Ascending aorta (tissue), 2 donors: ENCODE measurements around the gene LILRA2. TPM values are rescaled to one million over a fixed set of nuclear protein-coding genes. Genes with fewer than 3 reads are reported as not detected.
"Not testable (repeated sequence)": the region's sequence is repeated elsewhere in the genome, so short reads cannot be mapped to it uniquely, and the experiment has no call there.

Source experiments
- DNase-seq, 2 donors: peaks; one replicate each; pipeline ENCODE4 v3.0.0-alpha.2; 2019; ENCODE audit warnings: low spot score in 2 of 2
- H3K27ac ChIP-seq, 2 donors: fragments of 200-600 bp; sonication (generic); one replicate each; pipeline ENCODE4 v1.5.1; 2016 to 2017; ENCODE audit warnings: mild to moderate bottlenecking in 1 of 2
- H3K27me3 ChIP-seq: fragments of 200-600 bp; sonication (generic); one replicate; pipeline ENCODE4 v1.5.1; 2017
- H3K36me3 ChIP-seq, 2 donors: fragments of 200-600 bp; sonication (generic); one replicate each; pipeline ENCODE4 v1.5.1; 2016
- H3K4me1 ChIP-seq, 2 donors: fragments of 200-600 bp; sonication (generic); one replicate each; pipeline ENCODE4 v1.5.1; 2016 to 2017; ENCODE audit warnings: mild to moderate bottlenecking in 1 of 2
- H3K4me3 ChIP-seq, 2 donors: fragments of 200-600 bp; sonication (generic); one replicate each; pipeline ENCODE4 v1.5.1; 2016 to 2017; ENCODE audit warnings: mild to moderate bottlenecking in 1 of 2
- H3K9me3 ChIP-seq, 2 donors: fragments of 200-600 bp; sonication (generic); one replicate each; pipeline ENCODE4 v1.5.1; 2016
- intact Hi-C: fragments of 100-400 bp; cut with DNase I; formaldehyde crosslinking; loops from one replicate; pipeline ENCODE4 v1.15.1; 2023
- total RNA-seq: library from RNA; depleted of rRNA; stranded (reverse); fragments of >200 nt; gene quantifications from one replicate; pipeline ENCODE4 v1.1.0, GENCODE V29; 2016
- TF ChIP-seq, protein P1 (sequence below), 3 experiments: fragments of 200-600 bp in 2 of 3; fragments of 450-650 bp in 1 of 3; sonication (generic) in 2 of 3; IDR thresholded peaks; one replicate each; pipeline ENCODE4 v1.5.1; 2016 to 2019; ENCODE audit warnings: antibody characterized with exemption in 3 of 3, mild to moderate bottlenecking in 1 of 3, moderate library complexity in 1 of 3

LILRA2 gene
- total RNA-seq, 1 donor from 2014 or later: not detected

DNA sequence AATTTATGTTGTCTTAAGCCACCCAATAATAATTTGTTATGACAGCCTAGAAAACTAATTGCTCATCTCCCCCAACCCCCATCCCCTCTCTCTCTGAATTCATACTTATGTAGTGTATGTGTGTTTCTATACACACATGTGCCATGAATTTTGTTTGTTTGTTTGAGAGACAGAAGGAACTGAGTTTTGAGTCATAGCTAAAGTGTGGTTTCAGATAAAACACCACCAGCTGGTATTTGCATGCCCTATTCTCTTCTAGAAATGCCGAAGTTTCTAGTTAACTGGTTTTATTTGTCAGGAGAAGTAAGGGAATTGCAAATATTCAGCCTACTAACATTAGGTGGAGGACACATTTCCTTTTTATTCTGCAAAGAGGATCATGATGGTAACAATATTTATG lies 17.4 kb upstream of the LILRA2 start:
- TF ChIP-seq, protein P1, sequence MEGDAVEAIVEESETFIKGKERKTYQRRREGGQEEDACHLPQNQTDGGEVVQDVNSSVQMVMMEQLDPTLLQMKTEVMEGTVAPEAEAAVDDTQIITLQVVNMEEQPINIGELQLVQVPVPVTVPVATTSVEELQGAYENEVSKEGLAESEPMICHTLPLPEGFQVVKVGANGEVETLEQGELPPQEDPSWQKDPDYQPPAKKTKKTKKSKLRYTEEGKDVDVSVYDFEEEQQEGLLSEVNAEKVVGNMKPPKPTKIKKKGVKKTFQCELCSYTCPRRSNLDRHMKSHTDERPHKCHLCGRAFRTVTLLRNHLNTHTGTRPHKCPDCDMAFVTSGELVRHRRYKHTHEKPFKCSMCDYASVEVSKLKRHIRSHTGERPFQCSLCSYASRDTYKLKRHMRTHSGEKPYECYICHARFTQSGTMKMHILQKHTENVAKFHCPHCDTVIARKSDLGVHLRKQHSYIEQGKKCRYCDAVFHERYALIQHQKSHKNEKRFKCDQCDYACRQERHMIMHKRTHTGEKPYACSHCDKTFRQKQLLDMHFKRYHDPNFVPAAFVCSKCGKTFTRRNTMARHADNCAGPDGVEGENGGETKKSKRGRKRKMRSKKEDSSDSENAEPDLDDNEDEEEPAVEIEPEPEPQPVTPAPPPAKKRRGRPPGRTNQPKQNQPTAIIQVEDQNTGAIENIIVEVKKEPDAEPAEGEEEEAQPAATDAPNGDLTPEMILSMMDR (IDR thresholded peaks at IDR 0.05): no peak
- no peaks in the 10 kb centered on the region for H3K9me3 ChIP-seq
- no peaks in the 10 kb centered on the region for H3K36me3 ChIP-seq
- no peak for DNase-seq
- no peaks in the 10 kb centered on the region for H3K4me1 ChIP-seq
- H3K27ac ChIP-seq: no peak overlapping the region
- no peaks in the 10 kb centered on the region for H3K27me3 ChIP-seq
- intact Hi-C loops: no loop called here
- no peak overlapping the region for H3K4me3 ChIP-seq

DNA sequence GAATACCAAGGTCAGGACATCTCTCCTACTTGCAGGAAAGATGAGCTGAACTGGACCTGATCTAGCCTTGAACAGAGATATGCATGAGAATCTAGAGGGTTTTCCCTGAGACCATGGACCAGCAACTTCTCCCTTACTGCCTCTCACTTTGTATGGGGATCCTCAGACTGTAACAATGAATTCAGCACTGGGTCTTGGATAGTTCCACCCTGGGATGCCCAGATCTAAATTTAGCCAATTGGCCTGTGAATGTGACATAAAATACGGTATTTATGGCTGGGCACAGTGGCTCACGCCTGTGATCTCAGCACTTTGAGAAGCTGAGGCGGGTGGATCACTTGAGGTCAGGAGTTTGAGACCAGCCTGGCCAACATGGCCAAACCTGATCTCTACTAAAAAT lies 15.3 kb upstream of the LILRA2 start:
- no peaks in the 10 kb centered on the region for H3K4me1 ChIP-seq
- H3K36me3 ChIP-seq: no peaks in the 10 kb centered on the region
- no peak overlapping the region for H3K27ac ChIP-seq
- TF ChIP-seq, protein P1 (IDR thresholded peaks at IDR 0.05): no peak
- DNase-seq: no peak
- H3K27me3 ChIP-seq: no peaks in the 10 kb centered on the region
- intact Hi-C loops: no loop called here
- no peaks in the 10 kb centered on the region for H3K9me3 ChIP-seq
- H3K4me3 ChIP-seq: no peak overlapping the region

DNA sequence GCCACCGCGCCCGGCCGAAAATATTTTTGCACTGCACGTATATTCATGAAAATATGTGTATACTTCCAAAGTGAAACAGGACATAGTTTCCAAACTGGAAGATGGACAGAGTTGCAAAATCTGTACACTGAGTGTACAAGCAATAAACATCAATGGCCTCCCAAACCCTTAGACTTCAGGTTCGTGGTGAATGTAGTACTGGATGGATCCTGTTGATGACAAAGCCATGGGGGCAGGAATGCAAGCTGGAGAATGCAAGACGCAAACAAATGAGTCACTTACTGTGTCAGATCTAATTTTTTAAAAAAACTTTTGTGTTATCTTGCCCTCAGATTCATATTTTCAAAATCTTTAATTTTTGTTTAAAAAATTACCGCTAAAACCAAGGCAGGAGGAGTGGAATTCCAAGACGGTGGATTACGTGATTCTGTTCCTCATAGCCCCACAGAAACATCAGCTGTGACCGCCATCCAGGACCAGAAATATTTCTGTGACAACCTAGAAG lies 12.7 kb upstream of the LILRA2 start:
- Histone ChIP-seq H3K4me1 (no peaks in the 10 kb centered on the region), H3K36me3 (no peaks in the 10 kb centered on the region), H3K27ac (no peak overlapping the region), H3K27me3 (no peaks in the 10 kb centered on the region), H3K4me3 (no peak overlapping the region), H3K9me3 (no peaks in the 10 kb centered on the region)
- DNase-seq: no peak
- intact Hi-C loops: no loop called here
- TF ChIP-seq, protein P1 (IDR thresholded peaks at IDR 0.05): no peak

DNA sequence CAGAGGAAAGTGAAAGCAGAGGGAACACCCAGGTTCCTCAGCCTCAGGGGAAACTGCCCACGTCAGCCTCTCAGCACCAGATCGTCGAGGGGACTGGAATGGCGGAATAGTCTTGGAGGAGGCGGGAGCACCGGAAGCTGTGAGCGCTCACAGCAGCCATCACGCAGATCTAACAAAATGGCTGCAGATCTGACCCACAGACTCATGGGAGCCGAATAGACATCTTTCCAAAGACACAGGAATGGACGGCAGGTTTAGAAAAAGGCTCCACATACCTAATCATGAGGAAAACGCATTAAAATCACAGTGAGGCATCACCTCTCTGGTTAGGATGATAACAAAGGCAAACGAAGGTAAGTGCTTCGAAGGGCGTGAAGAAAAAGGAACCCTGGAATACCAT lies 11.8 kb upstream of the LILRA2 start:
- TF ChIP-seq, protein P1 (IDR thresholded peaks at IDR 0.05): no peak
- Histone ChIP-seq H3K4me1 (no peaks in the 10 kb centered on the region), H3K36me3 (no peaks in the 10 kb centered on the region), H3K27me3 (no peaks in the 10 kb centered on the region), H3K9me3 (no peaks in the 10 kb centered on the region), H3K27ac (no peak overlapping the region), H3K4me3 (no peak overlapping the region)
- intact Hi-C loops: no loop called here
- DNase-seq: no peak

DNA sequence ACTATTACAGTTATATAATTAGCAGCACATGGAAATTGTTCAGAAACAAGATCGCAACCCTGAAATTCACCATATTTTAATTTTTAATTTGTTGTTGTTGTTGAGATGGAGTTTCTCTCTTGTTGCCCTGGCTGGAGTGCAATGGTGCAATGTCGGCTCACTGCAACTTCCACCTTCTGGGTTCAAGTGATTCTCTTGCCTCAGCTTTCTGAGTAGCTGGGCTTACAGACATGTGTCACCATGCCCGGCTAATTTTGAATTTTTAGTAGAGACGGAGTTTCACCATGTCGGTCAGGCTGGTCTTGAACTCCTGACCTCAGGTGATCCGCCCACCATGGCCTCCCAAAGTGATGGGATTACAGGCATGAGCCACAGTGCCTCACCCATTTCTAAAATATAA lies 10.4 kb upstream of the LILRA2 start:
- H3K36me3 ChIP-seq, H3K4me3 ChIP-seq, intact Hi-C loops, H3K4me1 ChIP-seq, H3K27ac ChIP-seq, H3K9me3 ChIP-seq, DNase-seq, H3K27me3 ChIP-seq: not testable (repeated sequence)

DNA sequence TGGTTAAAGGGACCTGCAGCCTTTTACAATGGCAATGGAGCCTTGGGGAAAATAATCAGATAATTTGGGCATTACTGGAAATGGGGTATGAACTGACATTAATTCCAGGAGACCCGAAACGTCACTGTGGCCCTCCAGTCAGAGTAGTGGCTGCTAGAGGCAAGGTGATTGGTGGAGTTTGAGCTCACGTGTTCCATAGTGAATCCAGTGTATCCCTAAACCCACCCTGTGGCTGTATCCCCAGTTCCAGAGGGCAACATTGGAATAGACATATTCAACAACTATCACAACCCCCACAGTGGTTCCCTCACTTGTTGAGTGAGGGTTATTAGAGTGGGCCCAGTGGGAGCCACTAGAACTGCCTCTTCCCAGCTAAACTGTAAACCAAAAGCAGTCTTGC lies 3.3 kb upstream of the LILRA2 start:
- intact Hi-C loops: no loop called here
- no peak overlapping the region for H3K4me3 ChIP-seq
- no peak for DNase-seq

DNA sequence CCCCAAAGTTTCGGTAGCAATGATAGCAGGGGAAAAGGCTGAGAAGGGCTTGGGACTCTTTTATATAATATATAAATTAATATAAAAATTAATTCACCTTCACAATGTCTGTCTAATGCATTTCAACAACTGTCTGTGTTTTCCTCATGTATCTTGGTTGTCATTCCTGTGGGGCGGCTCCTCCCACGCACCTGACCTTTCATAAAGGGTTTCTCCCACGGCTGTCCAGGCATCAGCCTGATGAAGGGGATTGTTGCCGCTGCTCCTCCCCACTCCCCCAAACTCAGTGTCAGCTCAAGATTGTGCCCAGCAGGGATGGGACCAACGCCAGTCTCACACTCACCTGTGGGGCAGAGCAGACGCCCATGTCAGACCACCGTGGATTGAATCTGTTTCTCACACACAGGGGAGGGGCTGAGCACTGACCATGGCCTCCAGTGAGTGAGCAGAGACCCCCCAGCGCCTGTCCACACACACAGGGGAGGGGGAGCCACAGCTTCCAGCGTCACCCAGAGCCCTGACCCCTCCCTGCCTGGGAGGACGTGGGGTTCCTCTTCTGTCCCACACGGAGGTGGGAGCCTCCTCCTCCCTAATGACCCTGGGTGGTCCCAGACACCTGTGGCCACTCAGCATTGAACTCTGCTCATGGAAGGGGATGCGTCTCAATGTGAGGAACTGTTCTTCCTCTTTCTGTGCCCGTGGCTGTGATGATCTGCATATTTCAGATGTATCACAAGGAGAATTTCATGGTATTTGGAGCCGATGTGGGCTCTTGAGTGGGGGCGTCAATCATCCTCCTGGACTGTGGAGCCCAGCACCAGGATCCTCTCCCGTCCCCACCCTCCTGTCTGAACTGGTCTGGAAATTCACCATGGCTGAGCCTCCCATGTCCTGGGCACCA lies 1.6 kb upstream of the LILRA2 start:
- DNase-seq, H3K9me3 ChIP-seq, intact Hi-C loops: not testable (repeated sequence)

More for the DNA sequence above, 3.3 kb upstream of the LILRA2 start:
- TF ChIP-seq, protein P1 (IDR thresholded peaks at IDR 0.05): no peak
- Histone ChIP-seq H3K4me1 (no peaks in the 10 kb centered on the region), H3K27me3 (no peaks in the 10 kb centered on the region), H3K9me3 (no peaks in the 10 kb centered on the region), H3K36me3 (no peaks in the 10 kb centered on the region), H3K27ac (no peak overlapping the region)

More for the DNA sequence above, 1.6 kb upstream of the LILRA2 start:
- H3K27ac ChIP-seq, H3K27me3 ChIP-seq, H3K36me3 ChIP-seq, H3K4me1 ChIP-seq, H3K4me3 ChIP-seq: not testable (repeated sequence)
